HepG2 (cell line): Measurements from ENCODE around the gene GPRC5B. TPM values are rescaled to one million over a fixed set of nuclear protein-coding genes. Genes with fewer than 3 reads are reported as not detected.

ENCODE experiments used
- AKNA ChIP-seq: sonication (generic); formaldehyde crosslinking; IDR thresholded peaks from 2 replicates; pipeline ENCODE4 v1.4.0; 2020; ENCODE audit warnings: missing genetic modification reagents, borderline replicate concordance
- DBP ChIP-seq: sonication (generic); formaldehyde crosslinking; IDR thresholded peaks from 2 replicates; pipeline ENCODE4 v1.4.0; 2020; ENCODE audit warnings: missing genetic modification reagents; ENCODE audit errors: not compliant biosample characterization
- FIP1L1 ChIP-seq: fragments of 200-400 bp; formaldehyde crosslinking; IDR thresholded peaks from 2 replicates; pipeline ENCODE4 v1.6.1; 2018; ENCODE audit warnings: low read depth, mild to moderate bottlenecking, low read length, moderate library complexity, borderline replicate concordance; ENCODE audit not compliant: insufficient read depth
- FOXA1 ChIP-seq, 2 experiments: fragments of 450-650 bp in 1 of 2; sonication (generic) in 1 of 2; formaldehyde crosslinking in 1 of 2; IDR thresholded peaks; 2 replicates each; pipeline versions ENCODE4 v1.4.0 to v1.6.1; 2016 to 2020; ENCODE audit warnings: missing genetic modification reagents in 1 of 2
- HNF4A ChIP-seq: sonication (generic); formaldehyde crosslinking; IDR thresholded peaks from 2 replicates; pipeline ENCODE4 v1.4.0; 2020; ENCODE audit warnings: missing genetic modification reagents
- IKZF4 ChIP-seq: sonication (generic); formaldehyde crosslinking; IDR thresholded peaks from 2 replicates; pipeline ENCODE4 v1.5.1; 2020; ENCODE audit warnings: borderline replicate concordance, mild to moderate bottlenecking, low read depth, missing genetic modification reagents; ENCODE audit errors: not compliant biosample characterization
- ISX ChIP-seq: sonication (generic); formaldehyde crosslinking; conservative IDR thresholded peaks from 2 replicates; pipeline ENCODE4 v1.5.0; 2020; ENCODE audit warnings: missing genetic modification reagents
- JARID2 ChIP-seq: sonication (generic); formaldehyde crosslinking; IDR thresholded peaks from 2 replicates; pipeline ENCODE4 v1.8.1; 2023; ENCODE audit warnings: missing genetic modification reagents, inconsistent platforms; ENCODE audit not compliant: insufficient replicate concordance
- MAFG ChIP-seq: sonication (generic); formaldehyde crosslinking; IDR thresholded peaks from 2 replicates; pipeline ENCODE4 v1.5.1; 2020; ENCODE audit warnings: mild to moderate bottlenecking, missing genetic modification reagents
- MEF2D ChIP-seq: sonication (generic); formaldehyde crosslinking; IDR thresholded peaks from 2 replicates; pipeline ENCODE4 v1.5.1; 2020; ENCODE audit warnings: mild to moderate bottlenecking, missing genetic modification reagents
- NFIB ChIP-seq: sonication (generic); formaldehyde crosslinking; IDR thresholded peaks from 2 replicates; pipeline ENCODE4 v1.9.0; 2021; ENCODE audit warnings: missing genetic modification reagents, mild to moderate bottlenecking, borderline replicate concordance
- PAF1 ChIP-seq: IDR thresholded peaks from 2 replicates; pipeline ENCODE4 v1.6.1; 2016; ENCODE audit warnings: missing genetic modification reagents, missing compliant biosample characterization
- PHF8 ChIP-seq: sonication (generic); formaldehyde crosslinking; IDR thresholded peaks from 2 replicates; pipeline ENCODE4 v1.5.0; 2020; ENCODE audit warnings: missing genetic modification reagents
- TCF7L2 ChIP-seq: IDR thresholded peaks from 2 replicates; pipeline ENCODE4 v1.6.1; 2011; ENCODE audit warnings: mild to moderate bottlenecking, low read depth, low read length, moderate library complexity
- TEAD3 ChIP-seq: optimal IDR thresholded peaks from 2 replicates; pipeline ENCODE3; 2016; ENCODE audit warnings: borderline replicate concordance
- ZNF331 ChIP-seq: sonication (generic); formaldehyde crosslinking; IDR thresholded peaks from 2 replicates; pipeline ENCODE4 v1.4.0; 2020; ENCODE audit warnings: missing genetic modification reagents
- ZNF713 ChIP-seq: sonication (generic); formaldehyde crosslinking; IDR thresholded peaks from 2 replicates; pipeline ENCODE4 v1.4.0; 2020; ENCODE audit warnings: mild to moderate bottlenecking, missing genetic modification reagents
- ZNF878 ChIP-seq: sonication (generic); formaldehyde crosslinking; IDR thresholded peaks from 2 replicates; pipeline ENCODE4 v1.8.1; 2023; ENCODE audit warnings: mild to moderate bottlenecking, missing genetic modification reagents, moderate library complexity
- polyA plus RNA-seq, 8 experiments: library from polyadenylated mRNA; depleted of rRNA in 3 of 8; stranded (reverse) in 7 of 8; unstranded in 1 of 8; fragments of >200 nt; fragmentation: Illumina TruSeq in 4 of 8; extraction: Trizol in 4 of 8; gene quantifications; 2 replicates each; pipeline versions ENCODE4 v1.2.1 to v1.2.3, GENCODE V29; 2011 to 2016; ENCODE audit warnings: low read depth in 4 of 8, missing spikeins in 1 of 8, mixed read lengths in 1 of 8; ENCODE audit not compliant: insufficient read depth in 1 of 8
- total RNA-seq, 5 experiments: library from RNA; depleted of rRNA; stranded (reverse); fragments of >200 nt; fragmentation: Illumina TruSeq; extraction: Trizol; gene quantifications; 2 replicates each; pipeline ENCODE4 v1.2.3, GENCODE V29; 2016; ENCODE audit warnings: low read depth in 1 of 5
- TF ChIP-seq, protein P1 (sequence below), 2 experiments: sonication (generic) in 1 of 2; formaldehyde crosslinking in 1 of 2; IDR thresholded peaks; 2 replicates each; pipeline versions ENCODE4 v1.6.1 to v1.9.0; 2014 to 2022; ENCODE audit warnings: antibody characterized with exemption in 1 of 2, borderline replicate concordance in 1 of 2, inconsistent platforms in 1 of 2, low read depth in 1 of 2, missing genetic modification reagents in 1 of 2

The GPRC5B gene
- total and polyA plus RNA-seq, 2 of the 13 experiments (the other 11 are each of a cell fraction or from before 2014, with no cell fraction given) = 0.46 to 0.53 TPM

DNA sequence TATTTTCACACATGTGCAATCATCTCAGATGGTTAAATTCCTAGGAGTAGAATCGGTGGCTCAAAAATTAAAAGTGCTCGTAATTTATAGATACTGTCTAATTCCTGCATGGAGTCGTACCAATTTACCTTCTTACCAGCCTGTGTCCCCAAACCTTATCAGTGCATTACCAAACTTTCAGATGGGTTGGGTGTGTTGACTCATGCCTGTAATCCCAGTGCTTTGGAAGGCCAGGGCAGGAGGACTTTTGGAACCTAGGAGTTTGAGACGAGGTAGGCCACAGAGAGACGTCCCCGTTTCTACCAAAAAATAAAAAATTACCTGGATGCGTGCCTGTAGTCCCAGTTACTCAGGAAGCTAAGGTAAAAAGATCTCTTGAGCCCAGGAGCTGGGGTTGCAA lies 34.5 kb upstream of the GPRC5B start (continued):
- no peak; the same call in 1 of the 2 replicates for TF ChIP-seq PHF8 (CRISPR knock-in tag)
- TF ChIP-seq AKNA = no peak
- TF ChIP-seq FOXA1 (IDR thresholded peaks at IDR 0.05) = no peak
- TF ChIP-seq FOXA1 (CRISPR knock-in tag; IDR thresholded peaks at IDR 0.05) = peak; percentile 62; the same call in 1 of the 2 replicates
- TF ChIP-seq, protein P1, sequence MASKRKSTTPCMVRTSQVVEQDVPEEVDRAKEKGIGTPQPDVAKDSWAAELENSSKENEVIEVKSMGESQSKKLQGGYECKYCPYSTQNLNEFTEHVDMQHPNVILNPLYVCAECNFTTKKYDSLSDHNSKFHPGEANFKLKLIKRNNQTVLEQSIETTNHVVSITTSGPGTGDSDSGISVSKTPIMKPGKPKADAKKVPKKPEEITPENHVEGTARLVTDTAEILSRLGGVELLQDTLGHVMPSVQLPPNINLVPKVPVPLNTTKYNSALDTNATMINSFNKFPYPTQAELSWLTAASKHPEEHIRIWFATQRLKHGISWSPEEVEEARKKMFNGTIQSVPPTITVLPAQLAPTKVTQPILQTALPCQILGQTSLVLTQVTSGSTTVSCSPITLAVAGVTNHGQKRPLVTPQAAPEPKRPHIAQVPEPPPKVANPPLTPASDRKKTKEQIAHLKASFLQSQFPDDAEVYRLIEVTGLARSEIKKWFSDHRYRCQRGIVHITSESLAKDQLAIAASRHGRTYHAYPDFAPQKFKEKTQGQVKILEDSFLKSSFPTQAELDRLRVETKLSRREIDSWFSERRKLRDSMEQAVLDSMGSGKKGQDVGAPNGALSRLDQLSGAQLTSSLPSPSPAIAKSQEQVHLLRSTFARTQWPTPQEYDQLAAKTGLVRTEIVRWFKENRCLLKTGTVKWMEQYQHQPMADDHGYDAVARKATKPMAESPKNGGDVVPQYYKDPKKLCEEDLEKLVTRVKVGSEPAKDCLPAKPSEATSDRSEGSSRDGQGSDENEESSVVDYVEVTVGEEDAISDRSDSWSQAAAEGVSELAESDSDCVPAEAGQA (IDR thresholded peaks at IDR 0.05; ENCODE audit: low read depth) = no peak
- TF ChIP-seq, protein P1 (CRISPR knock-in tag; IDR thresholded peaks at IDR 0.05; ENCODE audit: borderline replicate concordance) = no peak
- no peak for TF ChIP-seq MAFG (CRISPR knock-in tag)
- no peak for TF ChIP-seq ZNF331
- no peak for TF ChIP-seq ISX
- no peak for TF ChIP-seq ZNF878
- TF ChIP-seq ZNF713 (CRISPR knock-in tag) = no peak
- no peak for TF ChIP-seq PAF1
- no peak for TF ChIP-seq IKZF4 (CRISPR knock-in tag)
- TF ChIP-seq HNF4A = peak; percentile 58
- TF ChIP-seq JARID2 (CRISPR knock-in tag) = no peak
- no peak for TF ChIP-seq DBP (CRISPR knock-in tag)
- no peak for TF ChIP-seq TCF7L2
- peak; percentile 27 for TF ChIP-seq TEAD3
- no peak for TF ChIP-seq NFIB
- TF ChIP-seq FIP1L1 = no peak
- no peak for TF ChIP-seq MEF2D
